Measurements from ENCODE around the gene HOXA11.

Gene HOXA11

GRCh38 chr7:27180431-27181420, 4.3 kb downstream of the HOXA11 start:
- no peak for DNase-seq (ENCODE audit: low read depth)

- no peak for DNase-seq (ENCODE audit: low read depth)
Measured at GRCh38 chr7:27179503-27180430, 5.3 kb downstream of the HOXA11 start.

- DNase-seq (ENCODE audit: low read depth), result no peak
Measured at GRCh38 chr7:27179030-27179429, 6.0 kb downstream of the HOXA11 start.

GRCh38 chr7:27178366-27178765, 6.7 kb downstream of the HOXA11 start:
- no peak for DNase-seq (ENCODE audit: low read depth)

GRCh38 chr7:27177795-27178320, 7.2 kb downstream of the HOXA11 start:
- DNase-seq (ENCODE audit: low read depth), result no peak

- no peak for DNase-seq (ENCODE audit: low read depth)
Measured at GRCh38 chr7:27176962-27177794, 7.9 kb downstream of the HOXA11 start.

- DNase-seq (ENCODE audit: low read depth), result no peak
Measured at GRCh38 chr7:27176524-27176845, 8.5 kb downstream of the HOXA11 start.

GRCh38 chr7:27175626-27176523, 9.2 kb downstream of the HOXA11 start:
- no peak for DNase-seq (ENCODE audit: low read depth)

- DNase-seq (ENCODE audit: low read depth), result no peak
Measured at GRCh38 chr7:27174874-27175625, 10.0 kb downstream of the HOXA11 start.

- DNase-seq (ENCODE audit: low read depth), result no peak
Measured at GRCh38 chr7:27173956-27174873, 10.8 kb downstream of the HOXA11 start, which contains the start of gene HOXA10. Gene HOXA10, minus strand, starts transcription at chr7:27174320. Its CDS starts 14 bp downstream, at chr7:27174306.

- no peak for DNase-seq (ENCODE audit: low read depth)
Measured at GRCh38 chr7:27173511-27173955, 11.5 kb downstream of the HOXA11 start.

GRCh38 chr7:27172823-27173510, 12.1 kb downstream of the HOXA11 start:
- no peak for DNase-seq (ENCODE audit: low read depth)

GRCh38 chr7:27172315-27172774, 12.7 kb downstream of the HOXA11 start:
- DNase-seq (ENCODE audit: low read depth), result no peak

GRCh38 chr7:27171637-27172314, 13.3 kb downstream of the HOXA11 start:
- no peak for DNase-seq (ENCODE audit: low read depth)

GRCh38 chr7:27171325-27171636, 13.8 kb downstream of the HOXA11 start:
- DNase-seq (ENCODE audit: low read depth), result no peak

GRCh38 chr7:27170426-27171324, 14.4 kb downstream of the HOXA11 start:
- no peak for DNase-seq (ENCODE audit: low read depth)
